NCI-H774 (cell line): Measurements from ENCODE around the gene PPP1CC.

Source experiments
- DNase-seq: peaks from one replicate; lab custom pipeline; 2025; lab: John Stamatoyannopoulos, UW

The PPP1CC gene

GRCh38 chr12:110687396-110688169, 55.1 kb downstream of the PPP1CC start:
- DNase-seq, result no peak

- no peak for DNase-seq
Measured at GRCh38 chr12:110686294-110686903, 56.3 kb downstream of the PPP1CC start.

GRCh38 chr12:110684312-110684836, 58.3 kb downstream of the PPP1CC start:
- no peak for DNase-seq

- no peak for DNase-seq
Measured at GRCh38 chr12:110683888-110684287, 58.8 kb downstream of the PPP1CC start.

- DNase-seq, result no peak
Measured at GRCh38 chr12:110680032-110680431, 62.7 kb downstream of the PPP1CC start.

- no peak for DNase-seq
Measured at GRCh38 chr12:110679201-110679600, 63.5 kb downstream of the PPP1CC start.

- no peak for DNase-seq
Measured at GRCh38 chr12:110677982-110678381, 64.7 kb downstream of the PPP1CC start.

GRCh38 chr12:110677206-110677911, 65.3 kb downstream of the PPP1CC start:
- DNase-seq, result no peak

- no peak for DNase-seq
Measured at GRCh38 chr12:110676171-110676570, 66.5 kb downstream of the PPP1CC start.

- no peak for DNase-seq
Measured at GRCh38 chr12:110670161-110670701, 72.5 kb downstream of the PPP1CC start.
